ENCODE results near the gene VTN. TPM values are rescaled to one million over a fixed set of nuclear protein-coding genes. Genes with fewer than 3 reads are reported as not detected.

VTN gene
- total RNA-seq, 3 donors from 2014 or later, result 0.32 to 12.1 (median 0.98) TPM

DNA sequence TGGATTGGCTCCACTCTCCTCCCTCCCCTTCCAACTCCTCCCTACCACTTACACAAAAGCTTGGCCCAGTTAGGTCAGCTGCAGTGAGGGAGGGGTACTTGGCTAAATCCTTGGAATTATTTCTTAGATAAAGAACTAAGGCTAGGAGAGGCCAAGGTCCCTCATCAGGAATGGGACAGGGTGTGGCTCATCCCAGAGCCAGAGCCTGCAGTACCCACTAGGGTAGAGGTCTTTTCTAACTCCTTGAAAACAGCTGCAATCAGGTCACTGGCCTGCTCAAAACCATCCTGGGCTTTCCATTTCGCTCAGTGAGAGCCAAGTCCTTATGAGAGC is 37.8 kb upstream of the VTN start:
- intact Hi-C loops (cut with DNase I; ENCODE audit: low total_unique reads), result no loop called here
- H3K27me3 ChIP-seq, result no peaks in the 10 kb centered on the region
- no peaks in the 10 kb centered on the region for H3K36me3 ChIP-seq
- peak overlapping the region; percentile 64 to 68 for H3K27ac ChIP-seq
- DNase-seq (ENCODE audit: low spot score in 2 of 2), result no peak
- no peaks in the 10 kb centered on the region for H3K9me3 ChIP-seq
- TF ChIP-seq POLR2AphosphoS5 (IDR thresholded peaks at IDR 0.05) (no peak), POLR2A (IDR thresholded peaks at IDR 0.05) (no peak)
- TF ChIP-seq, protein P1, sequence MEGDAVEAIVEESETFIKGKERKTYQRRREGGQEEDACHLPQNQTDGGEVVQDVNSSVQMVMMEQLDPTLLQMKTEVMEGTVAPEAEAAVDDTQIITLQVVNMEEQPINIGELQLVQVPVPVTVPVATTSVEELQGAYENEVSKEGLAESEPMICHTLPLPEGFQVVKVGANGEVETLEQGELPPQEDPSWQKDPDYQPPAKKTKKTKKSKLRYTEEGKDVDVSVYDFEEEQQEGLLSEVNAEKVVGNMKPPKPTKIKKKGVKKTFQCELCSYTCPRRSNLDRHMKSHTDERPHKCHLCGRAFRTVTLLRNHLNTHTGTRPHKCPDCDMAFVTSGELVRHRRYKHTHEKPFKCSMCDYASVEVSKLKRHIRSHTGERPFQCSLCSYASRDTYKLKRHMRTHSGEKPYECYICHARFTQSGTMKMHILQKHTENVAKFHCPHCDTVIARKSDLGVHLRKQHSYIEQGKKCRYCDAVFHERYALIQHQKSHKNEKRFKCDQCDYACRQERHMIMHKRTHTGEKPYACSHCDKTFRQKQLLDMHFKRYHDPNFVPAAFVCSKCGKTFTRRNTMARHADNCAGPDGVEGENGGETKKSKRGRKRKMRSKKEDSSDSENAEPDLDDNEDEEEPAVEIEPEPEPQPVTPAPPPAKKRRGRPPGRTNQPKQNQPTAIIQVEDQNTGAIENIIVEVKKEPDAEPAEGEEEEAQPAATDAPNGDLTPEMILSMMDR (IDR thresholded peaks at IDR 0.05), result no peak
- no peak overlapping the region for H3K4me3 ChIP-seq
- H3K4me1 ChIP-seq, result peaks cover 0 to 3% of the 10 kb centered on the region in 2 donors

DNA sequence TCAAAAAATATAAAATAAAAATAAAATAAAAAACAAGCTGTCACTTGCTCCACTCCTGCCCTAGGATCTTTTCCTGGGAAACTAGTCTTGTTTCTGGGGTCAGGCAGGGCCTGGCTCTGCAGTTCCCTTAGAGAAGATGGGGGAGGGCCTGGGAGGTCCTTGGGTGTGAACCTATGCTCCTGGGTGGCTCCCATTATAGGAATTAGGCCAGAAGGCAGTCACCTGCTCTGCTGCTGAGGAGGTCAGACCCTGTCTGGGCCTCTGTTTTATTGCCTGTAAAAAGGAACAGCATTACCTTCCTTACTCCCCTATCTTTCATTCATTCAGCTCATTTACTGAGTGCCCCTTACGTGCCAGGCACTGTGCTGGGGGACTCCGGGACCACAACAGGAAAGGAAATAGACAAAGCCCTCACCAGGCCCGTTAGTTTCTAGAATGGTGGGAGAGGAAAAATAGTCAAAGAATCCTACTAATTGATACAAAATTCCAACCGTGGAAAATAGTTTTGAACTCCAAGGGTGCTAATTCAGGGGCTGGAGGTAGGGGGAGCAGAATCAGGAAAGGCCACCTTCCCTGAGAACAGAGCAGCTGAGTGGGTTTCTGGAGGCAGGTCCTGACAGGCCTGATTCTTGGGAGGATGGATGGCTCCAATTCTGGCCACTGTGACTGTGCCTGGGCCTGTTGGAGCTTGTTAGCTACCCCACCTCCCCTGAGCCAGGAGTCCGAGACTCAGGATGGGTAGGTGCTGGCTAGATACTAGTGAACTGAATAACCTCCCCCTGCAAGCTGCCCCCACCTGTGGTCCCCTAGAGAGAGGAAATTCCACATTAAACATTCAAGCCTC is 37.2 kb upstream of the VTN start:
- Histone ChIP-seq H3K9me3 (no peaks in the 10 kb centered on the region), H3K4me1 (peaks cover 0 to 3% of the 10 kb centered on the region in 2 donors), H3K36me3 (no peaks in the 10 kb centered on the region), H3K4me3 (no peak overlapping the region), H3K27ac (peak overlapping the region; percentile 46 to 68), H3K27me3 (no peaks in the 10 kb centered on the region)
- intact Hi-C loops (cut with DNase I; ENCODE audit: low total_unique reads), result no loop called here
- TF ChIP-seq, protein P1 (IDR thresholded peaks at IDR 0.05), result no peak
- TF ChIP-seq POLR2A (IDR thresholded peaks at IDR 0.05) (no peak), POLR2AphosphoS5 (IDR thresholded peaks at IDR 0.05) (no peak)
- DNase-seq (ENCODE audit: low spot score in 2 of 2), result peak in 1 of 2 donors; percentile 83

DNA sequence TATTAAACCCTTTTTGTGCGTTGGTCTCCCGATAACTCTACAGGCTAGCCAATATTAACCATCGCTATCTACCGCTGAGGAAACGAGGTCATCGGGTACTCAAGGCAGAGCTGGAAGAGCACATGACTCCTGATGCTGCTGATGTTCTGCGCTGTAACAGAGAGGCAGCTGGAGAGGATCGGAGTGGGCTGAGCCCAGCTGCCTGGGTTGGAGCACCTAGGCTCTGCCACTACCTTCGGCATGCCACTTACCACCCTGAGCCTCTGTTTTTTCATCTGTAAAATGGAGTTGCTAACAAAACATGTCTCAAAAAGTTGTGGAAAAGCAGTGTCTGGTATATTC is 36.3 kb upstream of the VTN start:
- DNase-seq (ENCODE audit: low spot score in 2 of 2), result no peak
- Histone ChIP-seq H3K4me3 (peak overlapping the region; percentile 72 to 99 (median 83)), H3K36me3 (no peaks in the 10 kb centered on the region), H3K9me3 (no peaks in the 10 kb centered on the region), H3K27ac (peak overlapping the region; percentile 63 to 86), H3K4me1 (peaks cover 0 to 3% of the 10 kb centered on the region in 2 donors), H3K27me3 (no peaks in the 10 kb centered on the region)
- intact Hi-C loops (cut with DNase I; ENCODE audit: low total_unique reads), result no loop called here
- TF ChIP-seq POLR2AphosphoS5 (IDR thresholded peaks at IDR 0.05) (no peak), POLR2A (IDR thresholded peaks at IDR 0.05) (no peak)
- TF ChIP-seq, protein P1 (IDR thresholded peaks at IDR 0.05), result no peak

DNA sequence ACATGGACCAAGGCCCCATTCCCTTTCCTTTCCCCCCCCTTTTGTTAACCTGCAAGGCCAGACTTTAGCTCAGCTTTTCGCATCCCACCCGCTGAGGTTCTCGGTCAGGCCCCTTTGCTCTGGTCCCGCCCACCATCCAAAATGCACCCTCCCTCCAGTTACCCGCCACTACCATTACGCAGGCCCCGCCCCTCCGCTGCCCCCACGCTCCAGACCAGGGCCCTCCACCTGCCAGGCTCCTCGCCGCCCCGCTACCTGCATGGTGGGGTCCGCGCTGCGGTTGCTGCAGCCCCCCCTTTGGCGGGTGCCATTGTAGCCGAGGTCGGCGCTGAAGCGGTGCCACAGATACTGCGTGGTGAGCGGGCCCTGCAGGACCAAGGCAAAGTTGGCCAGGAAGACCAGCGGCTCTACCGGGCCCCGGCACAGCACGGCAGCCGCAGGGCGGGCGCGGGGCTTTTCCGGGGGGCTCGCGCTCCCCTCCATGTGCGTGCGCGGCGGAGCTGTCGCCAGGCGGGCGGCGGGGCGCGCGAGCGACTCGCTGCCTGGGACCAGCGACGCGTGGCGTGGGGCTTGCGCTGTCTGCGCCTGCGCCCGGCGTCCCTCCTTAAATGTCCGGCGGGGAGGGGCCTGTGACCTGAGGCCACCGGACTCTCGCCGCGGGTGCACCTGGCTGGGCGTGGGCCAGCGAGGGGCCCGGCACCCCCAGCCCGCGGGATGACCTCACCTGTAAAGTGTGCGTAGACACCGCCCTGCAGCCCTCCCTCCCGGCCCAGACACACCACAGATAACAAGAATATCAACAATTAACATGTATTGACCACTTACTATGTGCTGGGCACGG is 35.7 kb upstream of the VTN start, which contains the start of gene SLC46A1:
Gene SLC46A1 (minus strand): TSS at position 581 of the 841 bp plus-strand sequence. CDS start 98 bp downstream, at position 483.
- Histone ChIP-seq H3K27me3 (no peaks in the 10 kb centered on the region), H3K27ac (peak within 1 kb of the TSS; percentile 63 to 86), H3K4me3 (peak within 1 kb of the TSS; percentile 72 to 99 (median 83)), H3K9me3 (no peaks in the 10 kb centered on the region), H3K36me3 (no peaks in the 10 kb centered on the region), H3K4me1 (peaks cover 0 to 3% of the 10 kb centered on the region in 2 donors)
- DNase-seq (ENCODE audit: low spot score in 2 of 2), result peak in 1 of 2 donors; percentile 50
- intact Hi-C loops (cut with DNase I; ENCODE audit: low total_unique reads), result no loop called here
- TF ChIP-seq POLR2AphosphoS5 (IDR thresholded peaks at IDR 0.05) (peak in 1 of 3 donors; percentile 16), POLR2A (IDR thresholded peaks at IDR 0.05) (no peak)
- TF ChIP-seq, protein P1 (IDR thresholded peaks at IDR 0.05), result no peak

Data from breast epithelium (tissue), 4 donors.